Activated CD4-positive, CD25-positive, alpha-beta regulatory T cell (primary cell): Measurements from ENCODE around the gene MT1H.
A peak's percentile ranks its signal among the peaks of the same experiment; 100 is the strongest.

Experiments used
- DNase-seq, 4 experiments: peaks; one replicate each; lab custom pipeline; 2025; lab: John Stamatoyannopoulos, UW

Gene MT1H

DNA sequence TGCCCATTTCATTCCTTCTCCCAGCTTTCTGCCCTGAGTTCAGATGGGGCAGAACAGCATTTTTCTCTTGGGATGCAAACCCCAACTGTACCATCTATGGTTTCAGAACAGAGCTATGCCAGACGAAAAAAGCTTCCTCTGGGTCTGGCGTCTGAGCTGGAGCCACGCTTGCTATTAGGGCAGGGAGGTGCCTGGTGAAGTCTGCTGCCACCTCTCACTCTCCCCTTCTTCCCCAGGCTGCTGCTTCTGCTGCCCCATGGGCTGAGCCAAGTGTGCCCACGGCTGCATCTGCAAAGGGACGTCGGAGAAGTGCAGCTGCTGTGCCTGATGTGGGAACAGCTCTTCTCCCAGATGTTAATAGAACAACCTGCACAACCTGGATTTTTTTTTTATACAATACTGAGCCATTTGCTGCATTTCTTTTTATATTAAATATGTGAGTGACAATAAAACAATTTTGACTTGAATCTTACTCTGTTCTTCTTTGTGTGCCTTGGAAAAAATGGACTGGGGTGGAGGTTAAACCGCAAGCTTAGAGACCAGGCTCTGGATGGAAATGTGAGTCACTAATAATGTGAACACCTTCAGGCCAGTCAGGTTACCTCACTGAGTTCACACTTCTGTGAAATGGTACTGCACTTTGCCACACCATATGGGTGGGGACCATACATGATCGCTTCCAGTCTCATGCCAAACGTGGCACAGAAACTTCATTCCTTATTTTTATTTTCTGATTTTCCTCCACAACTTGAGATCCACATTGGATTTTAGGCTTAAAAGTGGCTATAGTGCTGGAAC, 32.8 kb upstream of the MT1H start:
- DNase-seq = no peak

DNA sequence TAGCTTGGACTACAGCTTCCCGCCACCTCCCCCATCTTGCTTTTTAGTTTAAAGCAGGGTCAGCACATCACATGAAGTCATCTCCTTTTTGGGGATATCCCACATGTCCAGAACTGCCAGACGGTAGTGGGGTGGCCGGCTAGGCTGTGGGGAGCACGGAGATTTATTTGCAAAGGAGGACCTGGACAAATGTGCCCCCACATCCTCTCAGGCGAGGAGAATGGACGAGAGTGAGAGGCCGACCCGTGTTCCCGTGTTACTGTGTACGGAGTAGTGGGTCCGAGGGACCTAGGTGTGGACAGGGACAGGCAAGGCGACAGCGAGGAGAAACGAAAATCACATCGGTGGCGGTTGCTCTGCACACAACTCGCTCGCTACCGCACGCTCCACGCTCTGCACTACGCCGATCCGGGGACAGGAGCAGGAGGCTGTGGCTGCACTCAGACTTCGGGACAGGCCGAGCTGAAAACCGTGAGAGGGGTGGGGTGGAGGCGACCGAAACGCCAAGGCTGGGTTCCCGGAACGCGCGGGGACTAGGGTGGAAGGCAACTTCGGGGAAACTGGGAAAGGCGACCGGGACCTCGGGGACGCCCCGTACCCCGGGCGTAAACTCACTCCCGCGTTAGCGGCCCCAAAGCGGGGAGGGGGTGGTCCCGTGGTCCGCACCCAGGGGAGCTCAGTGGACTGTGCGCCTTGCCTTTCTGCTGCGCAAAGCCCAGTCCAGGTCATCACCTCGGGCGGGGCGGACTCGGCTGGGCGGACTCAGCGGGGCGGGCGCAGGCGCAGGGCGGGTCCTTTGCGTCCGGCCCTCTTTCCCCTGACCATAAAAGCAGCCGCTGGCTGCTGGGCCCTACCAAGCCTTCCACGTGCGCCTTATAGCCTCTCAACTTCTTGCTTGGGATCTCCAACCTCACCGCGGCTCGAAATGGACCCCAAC, 31.5 kb upstream of the MT1H start, which contains the start of gene MT1A:
MT1A (plus strand) TSS at position 853 of the 937 bp plus-strand sequence; CDS start at position 926, 73 bp downstream.
- DNase-seq = no peak

- DNase-seq = no peak
These were observed 30.6 kb upstream of the MT1H start for GRCh38 chr16:56639045-56639444.

GRCh38 chr16:56640076-56640475, 29.5 kb upstream of the MT1H start:
- DNase-seq = no peak

DNA sequence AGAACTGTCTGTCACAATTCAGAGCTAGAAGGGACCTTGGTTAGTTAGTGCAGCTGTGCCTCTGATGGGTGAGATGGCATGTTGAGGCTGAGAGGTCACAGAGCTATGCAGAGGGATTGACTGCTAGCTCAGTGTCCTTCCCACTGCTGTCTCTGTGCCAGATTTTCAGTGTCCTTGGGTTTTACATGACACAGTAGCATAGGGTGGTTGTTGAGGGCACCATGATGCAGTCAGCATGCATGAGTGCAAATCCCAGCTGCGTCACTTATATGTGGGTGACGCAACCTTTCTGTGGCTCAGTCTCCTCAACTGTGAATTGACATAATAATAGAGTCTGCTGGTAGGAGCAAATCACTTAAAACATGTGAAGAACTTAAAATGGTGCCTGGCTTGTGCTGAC, 28.4 kb upstream of the MT1H start:
- no peak for DNase-seq

GRCh38 chr16:56643080-56643778, 26.4 kb upstream of the MT1H start:
- peak; percentile 38 to 56 (median 45) for DNase-seq

DNA sequence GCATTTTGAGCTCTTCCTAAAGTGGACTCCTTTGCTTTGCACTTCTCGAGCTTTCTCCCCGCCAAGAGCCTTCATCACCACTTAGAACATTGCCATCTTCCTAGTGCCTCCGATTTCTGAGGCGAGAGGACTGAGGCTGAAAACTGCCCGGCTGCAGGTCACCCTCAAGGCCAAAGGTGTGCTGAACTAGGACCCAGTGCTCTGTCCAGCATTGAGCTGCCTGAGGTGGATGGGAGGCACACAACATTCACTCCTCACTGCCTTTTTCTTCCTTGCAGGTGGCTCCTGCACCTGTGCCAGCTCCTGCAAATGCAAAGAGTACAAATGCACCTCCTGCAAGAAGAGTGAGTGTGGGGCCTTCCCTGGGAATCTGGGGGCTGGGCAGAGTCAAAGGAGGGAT, 25.8 kb upstream of the MT1H start:
- DNase-seq = no peak

- DNase-seq = no peak
These were observed 24.3 kb upstream of the MT1H start for GRCh38 chr16:56645311-56645710.

GRCh38 chr16:56645838-56646237, 23.8 kb upstream of the MT1H start:
- no peak for DNase-seq

GRCh38 chr16:56647641-56648431, 21.8 kb upstream of the MT1H start:
- no peak for DNase-seq

DNA sequence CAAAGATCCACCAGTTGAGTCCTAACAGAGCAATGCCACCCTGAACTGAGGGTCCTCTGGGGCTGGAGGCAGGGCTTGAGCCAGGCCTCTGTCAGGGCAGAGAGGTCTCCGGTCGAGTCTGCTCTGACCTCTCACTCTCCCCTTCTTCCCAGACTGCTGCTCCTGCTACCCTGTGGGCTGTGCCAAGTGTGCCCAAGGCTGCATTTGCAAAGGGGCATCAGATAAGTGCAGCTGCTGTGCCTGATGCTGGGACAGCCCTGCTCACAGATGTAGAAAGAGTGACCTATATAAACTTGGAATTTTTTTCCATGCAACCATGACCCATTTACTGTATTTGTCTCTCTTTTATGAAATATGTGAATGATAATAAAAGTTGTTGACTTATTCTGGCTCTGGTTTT, 20.3 kb upstream of the MT1H start:
- no peak for DNase-seq

GRCh38 chr16:56649820-56650219, 19.8 kb upstream of the MT1H start:
- DNase-seq = no peak

DNA sequence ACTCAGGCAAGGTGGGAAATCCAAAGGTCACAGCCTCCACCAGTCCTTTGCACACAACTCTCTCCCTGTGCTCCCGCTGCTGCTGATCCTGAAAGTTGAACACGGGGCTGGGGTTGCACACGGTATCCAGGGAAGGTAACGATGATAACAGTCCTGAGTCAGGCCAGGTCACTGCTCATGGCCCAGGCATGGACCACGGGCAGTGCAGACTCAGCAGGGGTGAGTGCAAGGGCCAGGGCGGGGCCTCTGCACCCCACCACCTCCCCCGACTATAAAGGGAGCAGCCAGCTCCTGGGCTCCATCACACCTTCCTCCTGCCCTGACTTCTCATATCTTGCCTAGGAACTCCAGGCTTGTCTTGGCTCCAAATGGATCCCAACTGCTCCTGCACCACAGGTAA, 18.0 kb upstream of the MT1H start, which contains the start of gene MT1B:
MT1B (plus strand) TSS at position 301 of the 400 bp plus-strand sequence; CDS start at position 369, 68 bp downstream.
- no peak for DNase-seq

DNA sequence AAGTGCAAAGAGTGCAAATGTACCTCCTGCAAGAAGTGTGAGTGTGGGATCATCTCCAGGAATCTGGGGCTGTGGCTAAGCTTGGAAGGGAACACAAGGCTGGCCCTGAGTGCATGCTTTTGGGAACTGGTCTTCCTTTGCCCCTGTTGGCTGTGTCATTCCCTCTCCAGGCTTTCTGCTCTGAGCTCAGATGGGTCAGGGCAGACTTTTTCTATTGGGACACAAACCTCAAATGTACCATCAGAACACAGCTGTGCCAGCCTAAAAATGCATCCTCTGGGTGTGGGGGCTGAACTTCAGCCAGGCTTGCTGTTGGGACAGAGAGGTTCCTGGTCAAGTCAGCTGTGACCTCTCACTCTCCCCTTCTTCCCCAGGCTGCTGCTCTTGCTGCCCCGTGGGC, 17.0 kb upstream of the MT1H start:
- DNase-seq = no peak

- no peak for DNase-seq
These were observed 16.4 kb upstream of the MT1H start for GRCh38 chr16:56653218-56653617.

DNA sequence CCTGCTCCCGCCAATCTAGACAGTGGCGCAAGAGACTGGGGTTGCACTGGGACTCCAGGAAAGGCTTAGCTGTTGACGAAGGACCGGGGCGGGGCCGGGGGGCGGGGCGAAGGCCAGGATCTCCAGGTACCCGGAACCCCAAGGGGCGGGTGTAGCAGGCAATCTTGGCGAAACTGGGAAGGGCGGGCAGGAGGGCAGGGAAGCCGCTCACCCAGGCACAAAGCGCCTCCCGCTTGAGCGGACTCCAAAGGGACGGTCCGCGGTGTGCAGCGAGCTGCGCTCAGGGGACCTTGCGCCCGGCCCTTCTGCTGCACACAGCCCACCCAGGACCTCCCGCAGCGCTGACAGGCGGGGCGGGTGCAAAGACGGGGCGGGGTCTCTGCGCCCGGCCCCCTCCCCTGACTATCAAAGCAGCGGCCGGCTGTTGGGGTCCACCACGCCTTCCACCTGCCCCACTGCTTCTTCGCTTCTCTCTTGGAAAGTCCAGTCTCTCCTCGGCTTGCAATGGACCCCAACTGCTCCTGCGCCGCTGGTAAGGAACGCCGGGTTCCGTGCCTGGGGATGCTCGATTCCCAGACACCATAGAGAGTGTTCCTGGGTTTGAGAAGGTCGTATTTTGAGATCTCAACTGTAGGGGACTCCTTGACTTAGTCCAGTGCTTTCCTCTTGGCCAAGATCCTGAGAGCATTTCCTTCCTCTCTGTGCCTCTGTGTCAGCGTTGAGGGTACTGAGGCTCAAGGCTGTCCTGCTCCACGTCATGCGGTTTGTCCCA, 11.9 kb upstream of the MT1H start, which contains the start of gene MT1F:
MT1F (plus strand) TSS at position 405 of the 772 bp plus-strand sequence; CDS start at position 505, 100 bp downstream.
- DNase-seq = peak; percentile 41 to 52 (median 44)

DNA sequence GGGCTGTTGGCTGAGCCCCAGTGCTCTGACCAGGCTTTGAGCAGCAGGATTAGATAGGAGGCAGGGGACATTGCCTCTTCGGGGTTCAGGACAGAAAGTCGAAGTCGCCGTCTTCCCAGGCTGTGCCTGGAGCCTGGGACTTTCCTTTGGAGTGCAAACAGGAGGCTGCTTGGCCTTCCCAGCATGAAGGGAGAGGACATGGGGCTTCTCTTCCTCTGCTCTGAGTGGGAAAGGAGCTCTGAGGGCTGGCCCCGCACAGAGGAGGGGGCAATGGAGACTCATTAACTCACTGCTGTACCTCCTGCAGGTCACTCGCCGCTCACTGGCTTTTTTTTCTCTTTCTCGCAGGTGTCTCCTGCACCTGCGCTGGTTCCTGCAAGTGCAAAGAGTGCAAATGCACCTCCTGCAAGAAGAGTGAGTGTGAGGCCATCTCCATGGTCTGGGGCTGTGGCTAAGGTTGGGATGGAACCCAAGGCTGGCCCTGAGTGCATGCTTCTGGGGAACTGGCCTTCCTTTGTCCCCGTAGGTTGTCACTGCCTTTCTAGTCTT, 11.2 kb upstream of the MT1H start:
- no peak for DNase-seq

DNA sequence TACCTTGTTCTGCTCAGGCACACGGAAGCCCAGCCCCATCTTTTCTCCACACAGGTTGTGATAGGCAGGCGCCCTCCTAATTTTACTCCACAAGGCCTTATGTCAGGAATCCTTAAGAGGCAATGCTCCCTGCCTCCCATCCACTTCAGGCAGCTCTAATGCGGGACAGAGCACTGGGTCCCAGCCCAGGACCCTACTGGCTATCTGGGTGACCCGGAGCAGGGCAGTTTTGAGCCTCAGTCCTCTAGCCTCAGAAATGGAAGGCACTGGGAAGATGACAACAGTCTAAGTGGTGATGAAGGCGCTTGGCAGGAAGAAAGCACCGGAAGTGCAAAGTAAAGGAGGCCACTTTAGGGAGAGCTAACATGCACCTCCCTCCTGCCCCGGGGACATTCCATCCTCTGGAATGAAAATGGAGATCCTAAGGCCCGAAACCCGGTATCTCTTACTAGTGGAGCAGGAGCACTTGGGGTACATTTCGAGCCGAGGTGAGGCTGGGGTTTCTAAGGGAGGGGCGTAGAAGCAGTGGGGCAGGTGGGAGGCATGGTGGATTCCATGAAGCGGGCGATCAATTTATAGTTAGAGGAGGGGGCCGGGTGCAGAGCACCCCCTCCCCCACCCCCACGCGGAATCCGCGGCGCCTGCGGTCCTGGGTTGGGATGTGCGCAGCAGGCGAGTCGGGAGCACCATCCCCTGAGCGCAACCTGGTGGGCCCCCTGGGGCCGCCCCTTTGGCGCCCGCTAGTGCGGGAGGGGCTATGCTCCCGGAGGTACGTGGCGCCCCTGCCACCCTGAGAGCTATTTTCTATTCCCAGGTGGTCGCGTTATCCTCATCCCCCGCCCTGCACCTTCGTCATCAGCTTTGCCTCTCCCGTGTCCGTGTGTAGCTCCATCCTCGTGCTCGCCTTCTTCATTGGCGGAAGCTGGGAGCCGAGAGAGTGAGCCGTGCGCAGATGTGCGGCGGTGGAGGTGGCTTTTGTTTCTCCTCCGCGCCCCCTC, 7.0 kb upstream of the MT1H start:
- DNase-seq = peak in 1 of 4 experiments; percentile 13

- no peak for DNase-seq
These were observed 5.1 kb upstream of the MT1H start for GRCh38 chr16:56664506-56664905.
